Activated T-cell treated with anti-CD3 and anti-CD28 coated beads for 24 hours (primary cell): ENCODE results near the gene OR4C3.
A peak's percentile ranks its signal among the peaks of the same experiment; 100 is the strongest.
"Not testable (repeated sequence)": the region's sequence is repeated elsewhere in the genome, so short reads cannot be mapped to it uniquely, and the experiment has no call there.

Experiments
- DNase-seq: peaks from one replicate; pipeline ENCODE4 v3.0.0-alpha.2; 2020; ENCODE audit warnings: low read depth

OR4C3 gene

GRCh38 chr11:48324620-48325019 lies at the start of gene OR4C3:
TSS of gene OR4C3 (plus strand) at chr11:48324920. CDS start at chr11:48325022, 102 bp downstream.
- DNase-seq: not testable (repeated sequence)

GRCh38 chr11:48305923-48306322 lies 18.8 kb upstream of the OR4C3 start, which contains the start of gene OR4S1:
TSS of gene OR4S1 (plus strand) at chr11:48306223. CDS start at chr11:48306223, 0 bp downstream.
- no peak for DNase-seq

GRCh38 chr11:48307760-48308386 lies 16.8 kb upstream of the OR4C3 start:
- DNase-seq: peak; percentile 58

- DNase-seq: not testable (repeated sequence)
These were observed 11.1 kb upstream of the OR4C3 start for GRCh38 chr11:48313590-48313989.

- not testable (repeated sequence) for DNase-seq
These were observed 4.9 kb upstream of the OR4C3 start for GRCh38 chr11:48319813-48320212.

- DNase-seq: no peak
These were observed 16.7 kb downstream of the OR4C3 start for GRCh38 chr11:48341466-48341865.

GRCh38 chr11:48342505-48342904 lies 17.8 kb downstream of the OR4C3 start:
- DNase-seq: not testable (repeated sequence)

- not testable (repeated sequence) for DNase-seq
These were observed 21.6 kb downstream of the OR4C3 start for GRCh38 chr11:48346286-48346685.

- no peak for DNase-seq
These were observed 29.3 kb downstream of the OR4C3 start for GRCh38 chr11:48354013-48354412.

GRCh38 chr11:48354677-48355076 lies 30.0 kb downstream of the OR4C3 start:
- DNase-seq: no peak

- not testable (repeated sequence) for DNase-seq
These were observed 36.6 kb downstream of the OR4C3 start for GRCh38 chr11:48361289-48361688.

GRCh38 chr11:48366365-48366764 lies 41.6 kb downstream of the OR4C3 start, which contains the start of gene OR4C5:
TSS of gene OR4C5 (minus strand) at chr11:48366465. CDS start at chr11:48366465, 0 bp downstream.
- no peak for DNase-seq
